ENCODE data around the gene ZBTB17. TPM values are rescaled to one million over a fixed set of nuclear protein-coding genes. Genes with fewer than 3 reads are reported as not detected.
"Not testable (repeated sequence)": the region's sequence is repeated elsewhere in the genome, so short reads cannot be mapped to it uniquely, and the experiment has no call there.

The ZBTB17 gene
- total and polyA plus RNA-seq, 12 donors = 8.0 to 172 (median 33.7) TPM

- no peak within 1 kb of the TSS for H3K4me3 ChIP-seq
- intact Hi-C loops (cut with DNase I) = no loop called here
- no peaks in the 10 kb centered on the region for H3K36me3 ChIP-seq (replicated peaks in 1 of 2)
- peaks cover 49 to 51% of the 10 kb centered on the region in 2 donors for H3K4me1 ChIP-seq (replicated peaks in 1 of 2)
- H3K9me3 ChIP-seq (replicated peaks in 1 of 3) = no peaks in the 10 kb centered on the region
- H3K27me3 ChIP-seq = no peaks in the 10 kb centered on the region
- TF ChIP-seq CTCF (IDR thresholded peaks at IDR 0.05) (no peak), POLR2A (IDR thresholded peaks at IDR 0.05) (peak in 1 of 2 donors; percentile 45)
- H3K27ac ChIP-seq = peak within 1 kb of the TSS in 3 of 5 donors; percentile 37 to 91 (median 66)
- peak in 5 of 7 donors; percentile 46 to 69 (median 57) for DNase-seq
- WGBS, 4 donors = 36 to 49% (median 41%) methylated on average over 6 of the region's 6 CpGs
Observed at GRCh38 chr1:16021681-16022080, 45.8 kb upstream of the ZBTB17 start, which contains the start of gene CLCNKA. TSS of gene CLCNKA (plus strand) at chr1:16022036. CDS start at chr1:16022620, 584 bp downstream.

- Histone ChIP-seq H3K27ac (peak overlapping the region in 3 of 5 donors; percentile 37 to 97 (median 91)), H3K4me1 (replicated peaks in 1 of 2) (peaks cover 54 to 58% of the 10 kb centered on the region in 2 donors)
- DNase-seq; H3K27me3 ChIP-seq; H3K9me3 ChIP-seq (replicated peaks in 1 of 3); intact Hi-C loops (cut with DNase I); H3K4me3 ChIP-seq; H3K36me3 ChIP-seq (replicated peaks in 1 of 2): not testable (repeated sequence)
- TF ChIP-seq POLR2A (IDR thresholded peaks at IDR 0.05) = peak in 1 of 2 donors; percentile 19
- 46 to 66% (median 52%) methylated on average over 2 to 9 of the region's 9 CpGs for WGBS, 4 donors
Observed at GRCh38 chr1:16020878-16021277, 45.0 kb upstream of the ZBTB17 start.

GRCh38 chr1:16020325-16020724 is 44.4 kb upstream of the ZBTB17 start:
- Histone ChIP-seq H3K27ac (peak overlapping the region in 4 of 5 donors; percentile 9 to 97 (median 80)), H3K36me3 (replicated peaks in 1 of 2) (no peaks in the 10 kb centered on the region), H3K27me3 (no peaks in the 10 kb centered on the region), H3K4me3 (no peak overlapping the region), H3K4me1 (replicated peaks in 1 of 2) (peaks cover 60 to 64% of the 10 kb centered on the region in 2 donors), H3K9me3 (replicated peaks in 1 of 3) (no peaks in the 10 kb centered on the region)
- intact Hi-C loops (cut with DNase I) = no loop called here
- 52 to 90% (median 62%) methylated on average over 2 to 6 of the region's 6 CpGs for WGBS, 4 donors
- TF ChIP-seq POLR2A (IDR thresholded peaks at IDR 0.05) = no peak
- TF ChIP-seq CTCF (IDR thresholded peaks at IDR 0.05) = no peak
- peak in 1 of 7 donors; percentile 38 for DNase-seq

- H3K4me3 ChIP-seq = no peak overlapping the region
- peak overlapping the region in 3 of 5 donors; percentile 91 to 97 (median 97) for H3K27ac ChIP-seq
- intact Hi-C loops (cut with DNase I) = loop anchor here in 1 of 2 donors (10.0 kb wide), 1 partner anchor 165 kb away; no protein-coding TSS in a partner anchor
- no peak for TF ChIP-seq POLR2A (IDR thresholded peaks at IDR 0.05)
- TF ChIP-seq CTCF (IDR thresholded peaks at IDR 0.05) = no peak
- no peaks in the 10 kb centered on the region for H3K36me3 ChIP-seq (replicated peaks in 1 of 2)
- H3K9me3 ChIP-seq (replicated peaks in 1 of 3) = no peaks in the 10 kb centered on the region
- no peaks in the 10 kb centered on the region for H3K27me3 ChIP-seq
- H3K4me1 ChIP-seq (replicated peaks in 1 of 2) = peaks cover 66 to 69% of the 10 kb centered on the region in 2 donors
- peak in 3 of 7 donors; percentile 41 to 62 (median 55) for DNase-seq
- WGBS, 4 donors = 36 to 61% (median 55%) methylated on average over 6 to 9 of the region's 9 CpGs
Observed at GRCh38 chr1:16019644-16020277, 43.9 kb upstream of the ZBTB17 start.
